HepG2 (cell line): ENCODE measurements around the gene GADD45B. TPM values are rescaled to one million over a fixed set of nuclear protein-coding genes. Genes with fewer than 3 reads are reported as not detected.

Source experiments
- ASH2L ChIP-seq: fragments of 300-600, 200-600 bp; sonication (generic); IDR thresholded peaks from 2 replicates; pipeline ENCODE4 v1.7.0; 2017; ENCODE audit warnings: low read depth, mild to moderate bottlenecking, moderate library complexity, mixed read lengths, low read length; ENCODE audit not compliant: insufficient read length
- HNRNPLL ChIP-seq: fragments of 200-400 bp; formaldehyde crosslinking; IDR thresholded peaks from 2 replicates; pipeline ENCODE4 v1.6.1; 2017; ENCODE audit warnings: mild to moderate bottlenecking, low read depth, low read length; ENCODE audit not compliant: poor library complexity, severe bottlenecking
- KDM5B ChIP-seq: sonication (generic); formaldehyde crosslinking; IDR thresholded peaks from 2 replicates; pipeline ENCODE4 v1.4.0; 2020; ENCODE audit warnings: missing genetic modification reagents, mild to moderate bottlenecking, borderline replicate concordance
- NFYB ChIP-seq: sonication (generic); formaldehyde crosslinking; IDR thresholded peaks from 2 replicates; pipeline ENCODE4 v1.4.0; 2020; ENCODE audit warnings: missing genetic modification reagents
- RXRB ChIP-seq: IDR thresholded peaks from 2 replicates; pipeline ENCODE4 v1.6.1; 2016; ENCODE audit warnings: borderline replicate concordance, missing genetic modification reagents, missing compliant biosample characterization
- ZNF253 ChIP-seq: sonication (generic); formaldehyde crosslinking; IDR thresholded peaks from 2 replicates; pipeline ENCODE4 v1.8.0; 2022; ENCODE audit warnings: mild to moderate bottlenecking, missing genetic modification reagents, borderline replicate concordance
- ZNF430 ChIP-seq: sonication (generic); formaldehyde crosslinking; IDR thresholded peaks from 2 replicates; pipeline ENCODE4 v1.9.0; 2021; ENCODE audit warnings: mild to moderate bottlenecking, missing genetic modification reagents
- ZNF619 ChIP-seq: sonication (generic); formaldehyde crosslinking; IDR thresholded peaks from 2 replicates; pipeline ENCODE4 v1.4.0; 2020; ENCODE audit warnings: mild to moderate bottlenecking, missing genetic modification reagents
- ZNF891 ChIP-seq: sonication (generic); formaldehyde crosslinking; IDR thresholded peaks from 2 replicates; pipeline ENCODE4 v1.5.0; 2020; ENCODE audit warnings: mild to moderate bottlenecking, missing genetic modification reagents
- polyA plus RNA-seq, 8 experiments: library from polyadenylated mRNA; depleted of rRNA in 3 of 8; stranded (reverse) in 7 of 8; unstranded in 1 of 8; fragments of >200 nt; fragmentation: Illumina TruSeq in 4 of 8; extraction: Trizol in 4 of 8; gene quantifications; 2 replicates each; pipeline versions ENCODE4 v1.2.1 to v1.2.3, GENCODE V29; 2011 to 2016; ENCODE audit warnings: low read depth in 4 of 8, missing spikeins in 1 of 8, mixed read lengths in 1 of 8; ENCODE audit not compliant: insufficient read depth in 1 of 8
- total RNA-seq, 5 experiments: library from RNA; depleted of rRNA; stranded (reverse); fragments of >200 nt; fragmentation: Illumina TruSeq; extraction: Trizol; gene quantifications; 2 replicates each; pipeline ENCODE4 v1.2.3, GENCODE V29; 2016; ENCODE audit warnings: low read depth in 1 of 5
- TF ChIP-seq, protein P1 (sequence below): sonication (generic); formaldehyde crosslinking; IDR thresholded peaks from 2 replicates; pipeline ENCODE4 v1.4.0; 2020; ENCODE audit warnings: missing genetic modification reagents
- TF ChIP-seq, protein P2 (sequence below): sonication (generic); formaldehyde crosslinking; IDR thresholded peaks from 2 replicates; pipeline ENCODE4 v1.5.0; 2020; ENCODE audit warnings: mild to moderate bottlenecking, missing genetic modification reagents, moderate library complexity
- TF ChIP-seq, protein P3 (sequence below): sonication (generic); formaldehyde crosslinking; IDR thresholded peaks from 2 replicates; pipeline ENCODE4 v1.8.0; 2022; ENCODE audit warnings: low read depth, missing genetic modification reagents
- TF ChIP-seq, protein P4 (sequence below): IDR thresholded peaks from 2 replicates; pipeline ENCODE4 v1.6.1; 2016; ENCODE audit warnings: low read depth, borderline replicate concordance
- TF ChIP-seq, protein P5 (sequence below): sonication (generic); formaldehyde crosslinking; IDR thresholded peaks from 2 replicates; pipeline ENCODE4 v1.4.0; 2020; ENCODE audit warnings: missing genetic modification reagents, borderline replicate concordance
- TF ChIP-seq, protein P6 (sequence below): sonication (generic); formaldehyde crosslinking; IDR thresholded peaks from 2 replicates; pipeline ENCODE4 v1.8.0; 2023; ENCODE audit warnings: mild to moderate bottlenecking, missing genetic modification reagents
- TF ChIP-seq, protein P7 (sequence below): sonication (generic); formaldehyde crosslinking; IDR thresholded peaks from 2 replicates; pipeline ENCODE4 v1.4.0; 2020; ENCODE audit warnings: mild to moderate bottlenecking, missing genetic modification reagents

Gene GADD45B
- total and polyA plus RNA-seq, 2 of the 13 experiments (the other 11 are each of a cell fraction or from before 2014, with no cell fraction given), result 4.6 to 34.1 TPM

DNA sequence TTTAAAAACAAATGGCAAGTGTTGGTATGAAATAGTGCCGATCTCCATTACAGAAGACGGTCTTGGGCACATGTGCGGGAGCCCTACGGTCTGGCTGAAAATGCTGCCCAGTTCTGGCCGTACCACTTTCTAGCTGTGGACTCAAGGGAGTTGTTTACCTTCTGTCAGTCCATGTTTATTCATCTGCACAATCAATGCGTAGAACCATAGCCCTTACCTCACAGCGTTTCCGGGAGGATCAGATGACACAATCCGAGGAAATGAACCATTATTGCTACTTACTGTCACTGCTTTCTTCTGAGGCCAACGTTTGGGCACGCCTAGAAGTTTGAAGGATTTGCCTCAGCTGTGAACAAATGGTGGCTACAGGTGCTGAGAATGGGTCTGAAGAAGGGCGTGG is 31.2 kb downstream of the GADD45B start (continued):
- TF ChIP-seq KDM5B (CRISPR knock-in tag), result no peak
- peak; percentile 85 for TF ChIP-seq RXRB
- TF ChIP-seq, protein P1, sequence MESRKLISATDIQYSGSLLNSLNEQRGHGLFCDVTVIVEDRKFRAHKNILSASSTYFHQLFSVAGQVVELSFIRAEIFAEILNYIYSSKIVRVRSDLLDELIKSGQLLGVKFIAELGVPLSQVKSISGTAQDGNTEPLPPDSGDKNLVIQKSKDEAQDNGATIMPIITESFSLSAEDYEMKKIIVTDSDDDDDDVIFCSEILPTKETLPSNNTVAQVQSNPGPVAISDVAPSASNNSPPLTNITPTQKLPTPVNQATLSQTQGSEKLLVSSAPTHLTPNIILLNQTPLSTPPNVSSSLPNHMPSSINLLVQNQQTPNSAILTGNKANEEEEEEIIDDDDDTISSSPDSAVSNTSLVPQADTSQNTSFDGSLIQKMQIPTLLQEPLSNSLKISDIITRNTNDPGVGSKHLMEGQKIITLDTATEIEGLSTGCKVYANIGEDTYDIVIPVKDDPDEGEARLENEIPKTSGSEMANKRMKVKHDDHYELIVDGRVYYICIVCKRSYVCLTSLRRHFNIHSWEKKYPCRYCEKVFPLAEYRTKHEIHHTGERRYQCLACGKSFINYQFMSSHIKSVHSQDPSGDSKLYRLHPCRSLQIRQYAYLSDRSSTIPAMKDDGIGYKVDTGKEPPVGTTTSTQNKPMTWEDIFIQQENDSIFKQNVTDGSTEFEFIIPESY, result peak; percentile 82
- TF ChIP-seq ZNF891 (CRISPR knock-in tag), result no peak
- TF ChIP-seq, protein P2, sequence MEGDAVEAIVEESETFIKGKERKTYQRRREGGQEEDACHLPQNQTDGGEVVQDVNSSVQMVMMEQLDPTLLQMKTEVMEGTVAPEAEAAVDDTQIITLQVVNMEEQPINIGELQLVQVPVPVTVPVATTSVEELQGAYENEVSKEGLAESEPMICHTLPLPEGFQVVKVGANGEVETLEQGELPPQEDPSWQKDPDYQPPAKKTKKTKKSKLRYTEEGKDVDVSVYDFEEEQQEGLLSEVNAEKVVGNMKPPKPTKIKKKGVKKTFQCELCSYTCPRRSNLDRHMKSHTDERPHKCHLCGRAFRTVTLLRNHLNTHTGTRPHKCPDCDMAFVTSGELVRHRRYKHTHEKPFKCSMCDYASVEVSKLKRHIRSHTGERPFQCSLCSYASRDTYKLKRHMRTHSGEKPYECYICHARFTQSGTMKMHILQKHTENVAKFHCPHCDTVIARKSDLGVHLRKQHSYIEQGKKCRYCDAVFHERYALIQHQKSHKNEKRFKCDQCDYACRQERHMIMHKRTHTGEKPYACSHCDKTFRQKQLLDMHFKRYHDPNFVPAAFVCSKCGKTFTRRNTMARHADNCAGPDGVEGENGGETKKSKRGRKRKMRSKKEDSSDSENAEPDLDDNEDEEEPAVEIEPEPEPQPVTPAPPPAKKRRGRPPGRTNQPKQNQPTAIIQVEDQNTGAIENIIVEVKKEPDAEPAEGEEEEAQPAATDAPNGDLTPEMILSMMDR (CRISPR knock-in tag), result no peak
- TF ChIP-seq HNRNPLL, result no peak
- no peak for TF ChIP-seq NFYB (CRISPR knock-in tag)
- no peak for TF ChIP-seq ASH2L
- TF ChIP-seq, protein P3, sequence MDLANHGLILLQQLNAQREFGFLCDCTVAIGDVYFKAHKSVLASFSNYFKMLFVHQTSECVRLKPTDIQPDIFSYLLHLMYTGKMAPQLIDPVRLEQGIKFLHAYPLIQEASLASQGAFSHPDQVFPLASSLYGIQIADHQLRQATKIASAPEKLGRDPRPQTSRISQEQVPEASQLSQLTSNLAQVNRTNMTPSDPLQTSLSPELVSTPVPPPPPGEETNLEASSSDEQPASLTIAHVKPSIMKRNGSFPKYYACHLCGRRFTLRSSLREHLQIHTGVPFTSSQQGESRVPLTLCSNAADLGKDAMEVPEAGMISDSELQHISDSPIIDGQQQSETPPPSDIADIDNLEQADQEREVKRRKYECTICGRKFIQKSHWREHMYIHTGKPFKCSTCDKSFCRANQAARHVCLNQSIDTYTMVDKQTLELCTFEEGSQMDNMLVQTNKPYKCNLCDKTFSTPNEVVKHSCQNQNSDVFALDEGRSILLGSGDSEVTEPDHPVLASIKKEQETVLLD (CRISPR knock-in tag), result no peak
- TF ChIP-seq ZNF619 (CRISPR knock-in tag), result no peak
- TF ChIP-seq, protein P4, sequence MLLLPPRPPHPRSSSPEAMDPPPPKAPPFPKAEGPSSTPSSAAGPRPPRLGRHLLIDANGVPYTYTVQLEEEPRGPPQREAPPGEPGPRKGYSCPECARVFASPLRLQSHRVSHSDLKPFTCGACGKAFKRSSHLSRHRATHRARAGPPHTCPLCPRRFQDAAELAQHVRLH (CRISPR knock-in tag), result no peak
- TF ChIP-seq ZNF430 (CRISPR knock-in tag), result no peak
- TF ChIP-seq, protein P5, sequence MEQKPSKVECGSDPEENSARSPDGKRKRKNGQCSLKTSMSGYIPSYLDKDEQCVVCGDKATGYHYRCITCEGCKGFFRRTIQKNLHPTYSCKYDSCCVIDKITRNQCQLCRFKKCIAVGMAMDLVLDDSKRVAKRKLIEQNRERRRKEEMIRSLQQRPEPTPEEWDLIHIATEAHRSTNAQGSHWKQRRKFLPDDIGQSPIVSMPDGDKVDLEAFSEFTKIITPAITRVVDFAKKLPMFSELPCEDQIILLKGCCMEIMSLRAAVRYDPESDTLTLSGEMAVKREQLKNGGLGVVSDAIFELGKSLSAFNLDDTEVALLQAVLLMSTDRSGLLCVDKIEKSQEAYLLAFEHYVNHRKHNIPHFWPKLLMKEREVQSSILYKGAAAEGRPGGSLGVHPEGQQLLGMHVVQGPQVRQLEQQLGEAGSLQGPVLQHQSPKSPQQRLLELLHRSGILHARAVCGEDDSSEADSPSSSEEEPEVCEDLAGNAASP, result no peak; the same call in 1 of the 2 replicates
- TF ChIP-seq ZNF253, result no peak
- TF ChIP-seq, protein P6, sequence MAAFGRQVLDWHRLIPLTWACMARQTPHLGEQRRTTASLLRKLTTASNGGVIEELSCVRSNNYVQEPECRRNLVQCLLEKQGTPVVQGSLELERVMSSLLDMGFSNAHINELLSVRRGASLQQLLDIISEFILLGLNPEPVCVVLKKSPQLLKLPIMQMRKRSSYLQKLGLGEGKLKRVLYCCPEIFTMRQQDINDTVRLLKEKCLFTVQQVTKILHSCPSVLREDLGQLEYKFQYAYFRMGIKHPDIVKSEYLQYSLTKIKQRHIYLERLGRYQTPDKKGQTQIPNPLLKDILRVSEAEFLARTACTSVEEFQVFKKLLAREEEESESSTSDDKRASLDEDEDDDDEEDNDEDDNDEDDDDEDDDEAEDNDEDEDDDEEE (CRISPR knock-in tag), result no peak
- TF ChIP-seq, protein P7, sequence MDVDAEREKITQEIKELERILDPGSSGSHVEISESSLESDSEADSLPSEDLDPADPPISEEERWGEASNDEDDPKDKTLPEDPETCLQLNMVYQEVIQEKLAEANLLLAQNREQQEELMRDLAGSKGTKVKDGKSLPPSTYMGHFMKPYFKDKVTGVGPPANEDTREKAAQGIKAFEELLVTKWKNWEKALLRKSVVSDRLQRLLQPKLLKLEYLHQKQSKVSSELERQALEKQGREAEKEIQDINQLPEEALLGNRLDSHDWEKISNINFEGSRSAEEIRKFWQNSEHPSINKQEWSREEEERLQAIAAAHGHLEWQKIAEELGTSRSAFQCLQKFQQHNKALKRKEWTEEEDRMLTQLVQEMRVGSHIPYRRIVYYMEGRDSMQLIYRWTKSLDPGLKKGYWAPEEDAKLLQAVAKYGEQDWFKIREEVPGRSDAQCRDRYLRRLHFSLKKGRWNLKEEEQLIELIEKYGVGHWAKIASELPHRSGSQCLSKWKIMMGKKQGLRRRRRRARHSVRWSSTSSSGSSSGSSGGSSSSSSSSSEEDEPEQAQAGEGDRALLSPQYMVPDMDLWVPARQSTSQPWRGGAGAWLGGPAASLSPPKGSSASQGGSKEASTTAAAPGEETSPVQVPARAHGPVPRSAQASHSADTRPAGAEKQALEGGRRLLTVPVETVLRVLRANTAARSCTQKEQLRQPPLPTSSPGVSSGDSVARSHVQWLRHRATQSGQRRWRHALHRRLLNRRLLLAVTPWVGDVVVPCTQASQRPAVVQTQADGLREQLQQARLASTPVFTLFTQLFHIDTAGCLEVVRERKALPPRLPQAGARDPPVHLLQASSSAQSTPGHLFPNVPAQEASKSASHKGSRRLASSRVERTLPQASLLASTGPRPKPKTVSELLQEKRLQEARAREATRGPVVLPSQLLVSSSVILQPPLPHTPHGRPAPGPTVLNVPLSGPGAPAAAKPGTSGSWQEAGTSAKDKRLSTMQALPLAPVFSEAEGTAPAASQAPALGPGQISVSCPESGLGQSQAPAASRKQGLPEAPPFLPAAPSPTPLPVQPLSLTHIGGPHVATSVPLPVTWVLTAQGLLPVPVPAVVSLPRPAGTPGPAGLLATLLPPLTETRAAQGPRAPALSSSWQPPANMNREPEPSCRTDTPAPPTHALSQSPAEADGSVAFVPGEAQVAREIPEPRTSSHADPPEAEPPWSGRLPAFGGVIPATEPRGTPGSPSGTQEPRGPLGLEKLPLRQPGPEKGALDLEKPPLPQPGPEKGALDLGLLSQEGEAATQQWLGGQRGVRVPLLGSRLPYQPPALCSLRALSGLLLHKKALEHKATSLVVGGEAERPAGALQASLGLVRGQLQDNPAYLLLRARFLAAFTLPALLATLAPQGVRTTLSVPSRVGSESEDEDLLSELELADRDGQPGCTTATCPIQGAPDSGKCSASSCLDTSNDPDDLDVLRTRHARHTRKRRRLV (CRISPR knock-in tag), result no peak
